CD4-positive, alpha-beta T cell treated with Interleukin-15 for 4 hours (primary cell): ENCODE data around the gene TMEM45B.
"Not testable (repeated sequence)": the region's sequence is repeated elsewhere in the genome, so short reads cannot be mapped to it uniquely, and the experiment has no call there.

ENCODE experiments used
- DNase-seq: peaks from one replicate; pipeline ENCODE4 v3.0.0-alpha.2; 2020; ENCODE audit warnings: low spot score

TMEM45B gene

DNA sequence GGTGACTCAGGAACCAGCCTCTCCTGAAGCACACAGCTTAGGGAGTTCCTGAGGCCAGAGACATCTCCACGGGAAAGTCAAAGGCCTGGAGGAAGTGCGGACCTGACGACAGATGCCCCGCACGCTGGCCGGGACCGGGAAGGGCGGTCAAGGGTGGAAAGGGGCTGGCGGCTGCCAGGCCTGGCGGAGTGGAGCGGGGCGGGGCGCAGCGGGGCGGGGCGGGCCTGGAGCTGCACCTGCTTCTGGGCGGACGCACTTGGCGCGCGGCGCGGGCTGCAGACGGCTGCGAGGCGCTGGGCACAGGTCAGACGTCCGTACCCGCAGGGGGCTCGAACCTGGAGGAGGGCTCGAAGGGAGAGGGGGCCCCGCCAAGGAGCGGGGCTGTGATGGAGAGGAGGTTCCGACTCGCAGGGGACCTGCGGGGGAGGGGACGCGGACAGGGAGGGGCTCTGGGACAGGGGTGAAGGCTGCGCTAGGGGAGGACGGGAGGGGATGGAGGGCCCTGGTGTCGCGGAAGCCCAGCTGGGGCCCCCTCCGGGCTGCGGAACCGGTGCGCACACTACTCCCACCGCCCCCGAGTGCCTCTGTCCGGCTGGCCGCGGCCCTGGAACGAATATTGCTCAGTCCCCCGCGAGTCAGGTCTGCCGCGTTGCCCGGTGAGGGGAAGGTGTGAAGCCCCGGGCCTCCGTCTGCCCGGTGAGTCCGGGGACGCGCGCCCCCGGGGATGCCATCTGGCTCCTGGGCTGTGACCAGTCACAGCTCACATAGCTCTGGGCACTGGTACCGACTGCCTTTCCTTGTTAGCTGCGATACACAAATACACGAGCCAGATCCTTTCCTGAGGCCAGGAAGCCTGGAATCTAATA lies at the start of gene TMEM45B:
TMEM45B (plus strand) TSS at position 253 of the 866 bp plus-strand sequence. CDS start 36,635 bp downstream, outside the sequence.
- no peak for DNase-seq

DNA sequence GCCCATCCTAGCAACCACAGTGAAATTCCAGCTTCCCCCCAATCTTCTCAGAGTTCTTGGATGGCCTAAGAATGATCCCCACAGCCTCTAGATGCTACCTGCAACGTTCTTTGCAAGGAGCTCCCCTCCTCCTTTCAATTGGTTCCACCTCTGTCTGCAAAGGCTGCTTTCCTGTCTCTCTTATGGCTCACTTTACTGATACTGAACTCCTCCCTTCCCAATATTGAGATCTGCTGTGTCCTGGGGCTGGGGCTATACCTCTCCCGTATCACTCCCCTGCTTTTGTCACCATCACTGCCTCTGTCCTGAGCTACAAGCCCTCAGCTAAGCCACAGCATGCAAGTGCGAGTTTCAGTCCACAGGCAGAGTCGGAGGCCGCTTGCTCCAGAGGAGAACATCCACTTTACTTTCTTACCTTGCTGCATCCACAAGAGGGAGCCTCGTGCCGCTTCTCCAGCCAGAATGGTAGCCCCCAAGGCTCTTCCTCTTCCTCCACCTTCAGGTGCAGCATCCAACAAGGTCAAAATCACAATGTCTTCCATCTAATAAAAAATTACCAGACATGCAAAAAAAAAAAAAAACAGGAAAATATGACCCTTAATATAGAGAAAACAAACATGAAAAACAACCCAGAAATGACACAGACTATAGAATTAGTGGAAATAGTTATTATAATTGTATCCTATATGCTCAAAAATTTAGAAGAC lies 48.6 kb upstream of the TMEM45B start:
- no peak for DNase-seq

DNA sequence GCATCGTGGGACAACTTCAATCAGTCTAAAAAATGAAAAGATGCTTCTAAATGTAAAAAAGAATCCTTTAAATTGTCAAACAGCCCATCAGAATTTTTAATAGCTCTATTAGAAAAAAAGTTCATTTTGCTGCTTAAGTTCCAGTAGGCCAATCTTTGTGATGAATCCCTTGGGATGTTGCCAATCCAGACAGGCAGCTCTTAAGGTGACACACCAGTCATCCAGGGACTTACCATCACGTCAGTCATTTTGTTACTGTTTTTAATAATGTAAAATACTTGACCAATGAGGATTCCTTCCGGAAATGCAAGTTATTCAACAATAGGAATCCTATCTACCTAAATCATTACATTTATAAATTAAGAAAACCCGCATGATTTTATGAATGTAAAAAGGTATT lies 47.8 kb upstream of the TMEM45B start:
- DNase-seq, result no peak

GRCh38 chr11:129768356-129768755 lies 47.3 kb upstream of the TMEM45B start:
- DNase-seq, result no peak

GRCh38 chr11:129769059-129769458 lies 46.6 kb upstream of the TMEM45B start:
- DNase-seq, result no peak

DNA sequence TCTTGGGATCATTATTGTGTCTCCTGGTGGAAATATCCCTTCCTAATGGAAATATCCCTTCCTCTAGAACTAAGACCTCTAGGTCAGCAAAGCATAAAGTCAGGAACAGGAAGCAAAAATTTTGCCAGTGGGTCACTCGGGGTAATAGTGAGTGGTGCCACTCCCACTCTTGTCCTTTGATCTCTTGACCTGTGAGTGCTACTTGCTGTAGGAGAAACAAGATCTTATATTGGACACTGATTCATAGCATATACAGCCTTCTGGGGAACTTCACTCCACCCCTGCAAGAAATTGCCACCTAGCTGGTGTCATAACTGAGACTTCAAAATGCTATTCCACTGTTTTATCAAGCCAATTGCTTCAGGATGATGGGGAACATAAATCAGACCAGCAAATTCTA lies 44.7 kb upstream of the TMEM45B start:
- no peak for DNase-seq

GRCh38 chr11:129771456-129771855 lies 44.2 kb upstream of the TMEM45B start:
- not testable (repeated sequence) for DNase-seq

DNA sequence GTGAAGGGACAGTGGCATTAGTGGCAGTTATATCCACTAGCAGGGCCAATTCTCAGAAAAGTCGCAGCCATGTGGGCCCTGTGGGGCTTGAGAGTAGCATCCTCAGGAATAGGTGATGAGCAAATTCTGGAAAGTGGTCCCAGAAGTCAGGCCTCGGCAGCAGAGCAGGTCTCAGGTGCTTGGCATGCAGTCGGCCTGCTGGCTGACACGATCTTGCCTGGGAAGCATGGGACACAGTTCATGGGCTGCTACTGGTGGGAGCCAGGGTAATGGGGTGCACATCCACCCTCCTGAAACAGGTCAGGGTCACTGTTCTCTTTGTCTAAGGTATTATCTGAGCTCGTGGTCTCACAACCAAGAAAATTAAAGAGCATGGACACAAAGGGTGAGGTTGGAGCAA lies 36.8 kb upstream of the TMEM45B start:
- DNase-seq, result no peak

- DNase-seq, result no peak
Observed at GRCh38 chr11:129779342-129779741, 36.3 kb upstream of the TMEM45B start.

DNA sequence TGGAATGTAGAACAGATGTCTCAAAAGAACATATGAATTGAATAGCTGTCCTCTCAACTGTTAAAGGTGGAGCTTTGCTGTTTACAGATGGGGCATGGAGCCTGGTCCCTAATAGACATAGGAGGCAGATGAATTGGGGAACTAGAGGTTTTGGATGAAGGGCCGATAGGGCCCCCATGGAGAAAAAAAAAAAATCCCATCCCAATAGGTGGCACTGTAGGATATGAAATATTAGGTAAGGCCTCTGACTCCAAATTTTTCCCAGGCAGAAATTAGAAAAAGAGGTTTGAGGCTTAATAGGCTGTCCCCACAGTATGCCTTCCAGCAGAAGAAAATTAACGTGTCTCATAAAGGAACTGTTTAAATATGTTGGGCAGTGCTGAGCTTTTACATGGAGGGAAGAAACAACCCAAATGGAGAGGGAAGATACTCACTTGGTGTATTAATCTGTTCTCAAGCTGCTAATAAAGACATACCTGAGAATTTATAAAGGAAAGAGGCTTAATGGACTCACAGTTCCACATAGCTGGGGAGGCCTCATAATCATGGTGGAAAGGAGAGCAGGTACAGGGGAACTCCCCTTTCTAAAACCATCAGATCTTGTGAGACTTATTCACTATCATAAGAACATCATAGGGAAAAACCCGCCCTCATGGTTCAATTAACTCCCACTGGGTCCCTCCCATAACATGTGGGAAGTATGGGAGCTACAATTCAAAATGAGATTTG lies 30.1 kb upstream of the TMEM45B start:
- no peak for DNase-seq

- DNase-seq, result not testable (repeated sequence)
Observed at GRCh38 chr11:129786112-129786416, 29.6 kb upstream of the TMEM45B start.

GRCh38 chr11:129787532-129788155 lies 28.0 kb upstream of the TMEM45B start:
- no peak for DNase-seq

GRCh38 chr11:129788278-129788677 lies 27.4 kb upstream of the TMEM45B start:
- no peak for DNase-seq

DNA sequence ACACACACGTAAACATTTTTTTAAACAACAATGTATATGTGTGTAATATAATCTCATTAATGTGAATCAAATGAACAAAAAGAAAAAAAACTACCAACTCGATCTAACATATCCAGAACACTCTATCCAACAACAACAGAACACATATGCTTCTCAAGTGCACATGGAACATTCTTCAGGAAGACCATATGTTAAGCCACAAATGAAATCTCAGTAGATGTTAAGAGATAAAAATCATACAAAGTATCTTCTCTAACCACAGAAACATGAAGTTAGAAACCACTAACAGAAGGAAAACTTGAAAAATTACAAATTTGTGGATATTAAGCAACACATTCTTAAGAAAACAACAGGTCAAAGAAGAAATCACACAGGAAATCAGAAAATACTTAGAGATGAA lies 25.5 kb upstream of the TMEM45B start:
- DNase-seq, result no peak

- DNase-seq, result no peak
Observed at GRCh38 chr11:129791515-129791914, 24.1 kb upstream of the TMEM45B start.

- no peak for DNase-seq
Observed at GRCh38 chr11:129792663-129793062, 23.0 kb upstream of the TMEM45B start.

- DNase-seq, result no peak
Observed at GRCh38 chr11:129795089-129795488, 20.6 kb upstream of the TMEM45B start.

GRCh38 chr11:129798212-129798611 lies 17.4 kb upstream of the TMEM45B start:
- no peak for DNase-seq

- not testable (repeated sequence) for DNase-seq
Observed at GRCh38 chr11:129800162-129800561, 15.5 kb upstream of the TMEM45B start.

GRCh38 chr11:129800655-129801054 lies 15.0 kb upstream of the TMEM45B start:
- DNase-seq, result no peak

- no peak for DNase-seq
Observed at GRCh38 chr11:129803533-129803932, 12.1 kb upstream of the TMEM45B start.

DNA sequence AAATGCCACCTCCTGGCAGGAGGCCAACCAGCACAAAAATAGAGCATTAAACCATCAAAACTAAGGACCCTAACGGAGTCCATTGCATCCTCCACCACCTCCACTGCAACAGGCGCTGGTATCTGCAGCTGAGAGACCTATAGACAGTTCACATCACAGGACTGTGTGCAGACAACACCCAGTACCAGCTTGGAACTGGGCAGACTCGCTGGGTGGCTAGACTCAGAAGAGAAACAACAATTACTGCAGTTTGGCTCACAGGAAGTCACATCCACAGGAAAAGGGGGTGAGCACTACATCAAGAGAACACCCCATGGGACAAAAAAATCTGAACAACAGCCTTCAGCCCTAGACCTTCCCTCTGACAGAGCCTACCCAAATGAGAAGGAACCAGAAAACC lies 11.6 kb upstream of the TMEM45B start:
- no peak for DNase-seq
